NT2/D1 (cell line): ENCODE data around the gene OBSCN.

ENCODE experiments used
- SUZ12 ChIP-seq: IDR thresholded peaks from 2 replicates; pipeline ENCODE4 v1.6.1; 2011; ENCODE audit not compliant: insufficient read length, insufficient read depth; ENCODE audit errors: extremely low read depth
- YY1 ChIP-seq: IDR thresholded peaks from 2 replicates; pipeline ENCODE4 v1.6.1; 2011; ENCODE audit not compliant: insufficient read length, insufficient read depth
- ZNF274 ChIP-seq: IDR thresholded peaks from 2 replicates; pipeline ENCODE4 v1.6.1; 2011; ENCODE audit warnings: mild to moderate bottlenecking, low read depth, low read length

DNA sequence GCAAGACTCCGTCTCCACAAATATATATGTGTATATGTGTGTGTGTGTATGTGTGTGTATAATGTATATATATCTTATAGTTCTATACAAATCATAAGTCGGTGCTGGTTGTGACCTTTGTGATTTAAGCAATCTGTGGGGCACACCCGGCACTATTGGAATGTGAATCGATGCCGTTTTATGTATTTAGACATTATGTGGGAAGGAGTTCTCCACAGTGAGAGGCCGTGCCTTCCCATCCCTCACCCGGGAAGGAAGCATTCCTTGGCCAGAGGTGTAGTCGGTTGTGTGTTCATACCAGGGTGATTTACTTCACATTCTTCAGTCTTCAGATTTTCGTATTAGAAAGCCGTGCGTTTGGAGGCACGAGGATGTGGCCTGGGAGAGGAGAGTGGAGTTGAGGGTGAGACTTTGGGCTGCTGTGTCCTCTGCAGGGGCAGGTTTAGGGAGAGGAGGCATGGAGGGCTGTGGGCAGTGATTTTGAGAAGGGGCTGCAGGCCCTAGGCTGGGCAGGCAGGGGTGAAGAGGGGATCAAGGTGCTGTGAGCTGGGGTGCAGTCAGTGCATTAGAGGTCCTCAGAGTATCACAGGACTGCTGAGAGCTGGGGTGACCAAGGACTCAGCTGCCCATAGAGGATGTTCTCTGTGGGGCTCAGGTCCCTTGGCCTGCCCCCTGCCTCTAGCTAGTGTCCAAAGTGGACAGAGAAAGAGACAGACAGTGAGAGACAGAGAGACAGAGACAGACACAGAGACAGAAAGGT lies 141.0 kb downstream of the OBSCN start:
- TF ChIP-seq ZNF274 (no peak), YY1 (no peak), SUZ12 (no peak)
